Hepatocyte (in vitro differentiated cells): ENCODE data around the gene VGLL4.

Experiments
- EZH2 ChIP-seq: fragments of 200-600 bp; sonication (generic); IDR thresholded peaks from 2 replicates; pipeline ENCODE4 v1.6.1; 2016; ENCODE audit warnings: antibody characterized with exemption, mild to moderate bottlenecking, borderline replicate concordance
- EZH2phosphoT487 ChIP-seq: fragments of 200-600 bp; sonication (generic); IDR thresholded peaks from one replicate; pipeline ENCODE4 v1.6.1; 2018; ENCODE audit warnings: antibody characterized with exemption, mild to moderate bottlenecking, low read depth, moderate library complexity; ENCODE audit not compliant: unreplicated experiment, severe bottlenecking
- TF ChIP-seq, protein P1 (sequence below): fragments of 200-600 bp; sonication (generic); IDR thresholded peaks from 2 replicates; pipeline ENCODE4 v1.5.1; 2016; ENCODE audit warnings: antibody characterized with exemption, mild to moderate bottlenecking; ENCODE audit not compliant: poor library complexity

GRCh38 chr3:11507719-11508118 is 136.0 kb downstream of the VGLL4 start:
- TF ChIP-seq EZH2phosphoT487 (no peak), EZH2 (no peak)
- TF ChIP-seq, protein P1, sequence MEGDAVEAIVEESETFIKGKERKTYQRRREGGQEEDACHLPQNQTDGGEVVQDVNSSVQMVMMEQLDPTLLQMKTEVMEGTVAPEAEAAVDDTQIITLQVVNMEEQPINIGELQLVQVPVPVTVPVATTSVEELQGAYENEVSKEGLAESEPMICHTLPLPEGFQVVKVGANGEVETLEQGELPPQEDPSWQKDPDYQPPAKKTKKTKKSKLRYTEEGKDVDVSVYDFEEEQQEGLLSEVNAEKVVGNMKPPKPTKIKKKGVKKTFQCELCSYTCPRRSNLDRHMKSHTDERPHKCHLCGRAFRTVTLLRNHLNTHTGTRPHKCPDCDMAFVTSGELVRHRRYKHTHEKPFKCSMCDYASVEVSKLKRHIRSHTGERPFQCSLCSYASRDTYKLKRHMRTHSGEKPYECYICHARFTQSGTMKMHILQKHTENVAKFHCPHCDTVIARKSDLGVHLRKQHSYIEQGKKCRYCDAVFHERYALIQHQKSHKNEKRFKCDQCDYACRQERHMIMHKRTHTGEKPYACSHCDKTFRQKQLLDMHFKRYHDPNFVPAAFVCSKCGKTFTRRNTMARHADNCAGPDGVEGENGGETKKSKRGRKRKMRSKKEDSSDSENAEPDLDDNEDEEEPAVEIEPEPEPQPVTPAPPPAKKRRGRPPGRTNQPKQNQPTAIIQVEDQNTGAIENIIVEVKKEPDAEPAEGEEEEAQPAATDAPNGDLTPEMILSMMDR = no peak
